MM.1S (cell line): Measurements from ENCODE around the gene PKD1L1.

Experiments
- EZH2 ChIP-seq: fragments of 300-600 bp; sonication (generic); optimal IDR thresholded peaks from 2 replicates; pipeline ENCODE3; 2017; ENCODE audit warnings: low read depth, mild to moderate bottlenecking, antibody characterized with exemption, low read length, mixed read lengths
- EZH2phosphoT487 ChIP-seq: fragments of 300-600 bp; sonication (generic); IDR thresholded peaks from 2 replicates; pipeline ENCODE4 v1.6.1; 2018; ENCODE audit warnings: antibody characterized with exemption, low read length
- TF ChIP-seq, protein P1 (sequence below): fragments of 300-600 bp; sonication (generic); IDR thresholded peaks from 2 replicates; pipeline ENCODE4 v1.5.1; 2016; ENCODE audit warnings: antibody characterized with exemption, low read length, mixed read lengths

DNA sequence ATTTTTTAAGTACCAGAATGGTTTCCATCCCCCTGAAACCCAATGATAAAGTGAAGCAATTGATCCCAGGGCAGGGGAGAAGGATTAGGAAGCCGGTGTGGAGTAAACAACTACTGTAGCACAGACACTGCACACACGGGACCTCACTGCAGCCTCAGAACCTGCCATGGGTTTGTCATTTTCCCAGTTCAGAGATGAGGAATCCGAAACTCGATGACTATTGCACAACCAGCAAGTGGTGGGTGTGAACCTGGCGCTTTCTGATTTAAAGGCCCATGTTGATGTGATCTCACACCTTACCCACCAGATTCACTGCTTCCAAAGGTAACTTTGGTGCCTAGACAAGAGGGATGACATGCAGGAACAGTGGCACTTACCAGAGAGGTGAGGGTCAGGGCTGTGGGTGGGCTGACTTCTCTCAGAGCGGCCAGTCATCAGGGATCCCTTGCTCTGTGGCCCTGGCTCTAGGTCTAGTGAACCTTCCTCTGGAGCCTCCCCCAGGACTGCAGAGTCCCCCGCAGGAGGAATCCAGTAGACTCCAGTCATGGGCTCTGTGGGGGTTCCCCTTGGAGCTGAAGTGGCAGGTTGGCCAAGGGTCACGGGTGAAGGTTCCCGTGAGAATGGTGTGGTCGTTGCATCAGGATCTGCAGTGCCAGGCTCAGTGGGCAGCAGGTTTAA lies 62.8 kb downstream of the PKD1L1 start:
- TF ChIP-seq, protein P1, sequence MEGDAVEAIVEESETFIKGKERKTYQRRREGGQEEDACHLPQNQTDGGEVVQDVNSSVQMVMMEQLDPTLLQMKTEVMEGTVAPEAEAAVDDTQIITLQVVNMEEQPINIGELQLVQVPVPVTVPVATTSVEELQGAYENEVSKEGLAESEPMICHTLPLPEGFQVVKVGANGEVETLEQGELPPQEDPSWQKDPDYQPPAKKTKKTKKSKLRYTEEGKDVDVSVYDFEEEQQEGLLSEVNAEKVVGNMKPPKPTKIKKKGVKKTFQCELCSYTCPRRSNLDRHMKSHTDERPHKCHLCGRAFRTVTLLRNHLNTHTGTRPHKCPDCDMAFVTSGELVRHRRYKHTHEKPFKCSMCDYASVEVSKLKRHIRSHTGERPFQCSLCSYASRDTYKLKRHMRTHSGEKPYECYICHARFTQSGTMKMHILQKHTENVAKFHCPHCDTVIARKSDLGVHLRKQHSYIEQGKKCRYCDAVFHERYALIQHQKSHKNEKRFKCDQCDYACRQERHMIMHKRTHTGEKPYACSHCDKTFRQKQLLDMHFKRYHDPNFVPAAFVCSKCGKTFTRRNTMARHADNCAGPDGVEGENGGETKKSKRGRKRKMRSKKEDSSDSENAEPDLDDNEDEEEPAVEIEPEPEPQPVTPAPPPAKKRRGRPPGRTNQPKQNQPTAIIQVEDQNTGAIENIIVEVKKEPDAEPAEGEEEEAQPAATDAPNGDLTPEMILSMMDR: no peak
- TF ChIP-seq EZH2 (no peak), EZH2phosphoT487 (no peak)
